Endodermal cell (in vitro differentiated cells): ENCODE measurements around the gene CIAO2B. TPM values are rescaled to one million over a fixed set of nuclear protein-coding genes. Genes with fewer than 3 reads are reported as not detected.

ENCODE experiments used
- DNase-seq: peaks from one replicate; pipeline ENCODE4 v3.0.0-alpha.2; 2017
- H3K27ac ChIP-seq: 2 replicates; pipeline ENCODE4 v1.5.1; 2013; ENCODE audit warnings: mild to moderate bottlenecking, low read depth, low read length, moderate library complexity
- H3K27me3 ChIP-seq: 2 replicates; pipeline ENCODE4 v1.6.1; 2013; ENCODE audit warnings: mild to moderate bottlenecking, low read length, moderate library complexity; ENCODE audit not compliant: insufficient read depth, control insufficient read depth, poor library complexity, severe bottlenecking
- H3K36me3 ChIP-seq: 2 replicates; pipeline ENCODE4 v1.7.0; 2013; ENCODE audit warnings: mild to moderate bottlenecking, low read length, moderate library complexity; ENCODE audit not compliant: control insufficient read depth, insufficient read depth
- H3K4me1 ChIP-seq: one replicate; pipeline ENCODE4 v1.7.0; 2013; ENCODE audit warnings: low read length; ENCODE audit not compliant: control insufficient read depth, insufficient read depth
- H3K4me3 ChIP-seq: 2 replicates; pipeline ENCODE4 v1.5.1; 2013; ENCODE audit warnings: mild to moderate bottlenecking, low read length, moderate library complexity
- H3K9ac ChIP-seq: 2 replicates; pipeline ENCODE4 v1.6.1; 2013; ENCODE audit warnings: mild to moderate bottlenecking, low read length, moderate library complexity; ENCODE audit not compliant: poor library complexity, severe bottlenecking; ENCODE audit errors: extremely low read depth
- H3K9me3 ChIP-seq: 2 replicates; pipeline ENCODE4 v1.6.1; 2013; ENCODE audit warnings: mild to moderate bottlenecking, low read length, moderate library complexity; ENCODE audit not compliant: control insufficient read depth
- H3K27ac Mint-ChIP-seq: 2 replicates; pipeline ENCODE4 v1.8.0; 2020; ENCODE audit warnings: mixed read lengths
- H3K27me3 Mint-ChIP-seq: 2 replicates; pipeline ENCODE4 v1.8.0; 2021; ENCODE audit warnings: mild to moderate bottlenecking, mixed read lengths; ENCODE audit not compliant: insufficient read depth
- H3K36me3 Mint-ChIP-seq: 2 replicates; pipeline ENCODE4 v1.8.0; 2020; ENCODE audit warnings: low read depth, mixed read lengths
- H3K4me1 Mint-ChIP-seq: 2 replicates; pipeline ENCODE4 v1.8.0; 2020; ENCODE audit warnings: mixed read lengths
- H3K4me3 Mint-ChIP-seq: 2 replicates; pipeline ENCODE4 v1.8.0; 2020; ENCODE audit warnings: mild to moderate bottlenecking, moderate library complexity, mixed read lengths
- H3K9me3 Mint-ChIP-seq: 2 replicates; pipeline ENCODE4 v1.8.0; 2020; ENCODE audit warnings: mild to moderate bottlenecking, mixed read lengths
- WGBS, 2 experiments: methylation state at CpG; one replicate each; pipeline versions ENCODE4 v1.1.5 to v1.1.7; 2013; ENCODE audit warnings: missing lambda C conversion rate in 2 of 2, mixed read lengths in 1 of 2; ENCODE audit not compliant: insufficient coverage in 1 of 2, insufficient read length in 1 of 2; 5-methylcytosine and 5-hydroxymethylcytosine counted together
- total RNA-seq, 2 donors: library from RNA; stranded (reverse); fragmentation: NEBNext Ultra II Directional in 1 of 2; extraction: Animal tissue kit (Norgen Biotek cat#: 25700) in 1 of 2; gene quantifications; 2 replicates in 1 of 2; 3 replicates in 1 of 2; pipeline ENCODE4 v1.2.1, GENCODE V29; 2021
- TF ChIP-seq, protein P1 (sequence below): fragments of 200-600 bp; sonication (generic); conservative IDR thresholded peaks from 2 replicates; pipeline ENCODE4 v1.5.0; 2021; ENCODE audit warnings: antibody characterized with exemption, mild to moderate bottlenecking

Gene CIAO2B
- total RNA-seq, 2 donors from 2014 or later = 70.2 to 87.7 TPM

DNA sequence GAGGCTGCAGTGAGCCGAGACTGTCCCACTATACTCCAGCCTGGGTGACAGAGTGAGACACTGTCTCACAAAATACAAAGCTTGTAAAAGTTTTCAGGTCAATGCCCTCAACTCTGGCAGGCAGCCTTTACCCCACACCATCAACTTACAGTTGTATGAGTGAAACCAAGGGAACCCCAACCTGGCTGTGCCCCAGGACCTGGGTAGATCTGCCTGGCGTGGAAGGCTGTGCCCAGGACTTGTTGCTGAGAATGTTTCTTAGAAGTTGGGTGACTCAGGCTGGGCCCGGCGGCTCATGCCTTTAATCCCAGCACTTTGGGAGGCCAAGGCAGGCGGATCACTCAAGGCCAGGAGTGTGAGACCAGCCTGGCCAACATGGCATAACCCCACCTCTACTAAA lies 34.6 kb upstream of the CIAO2B start:
- Mint-ChIP-seq H3K4me3 (no peak overlapping the region), H3K36me3 (no peaks in the 10 kb centered on the region), H3K27ac (no peak overlapping the region), H3K27me3 (peaks cover 10% of the 10 kb centered on the region), H3K4me1 (no peaks in the 10 kb centered on the region), H3K9me3 (no peaks in the 10 kb centered on the region)
- no peak for DNase-seq
- H3K27me3 ChIP-seq = no peaks in the 10 kb centered on the region
- H3K4me1 ChIP-seq = no peaks in the 10 kb centered on the region
- H3K27ac ChIP-seq = no peak overlapping the region
- TF ChIP-seq, protein P1, sequence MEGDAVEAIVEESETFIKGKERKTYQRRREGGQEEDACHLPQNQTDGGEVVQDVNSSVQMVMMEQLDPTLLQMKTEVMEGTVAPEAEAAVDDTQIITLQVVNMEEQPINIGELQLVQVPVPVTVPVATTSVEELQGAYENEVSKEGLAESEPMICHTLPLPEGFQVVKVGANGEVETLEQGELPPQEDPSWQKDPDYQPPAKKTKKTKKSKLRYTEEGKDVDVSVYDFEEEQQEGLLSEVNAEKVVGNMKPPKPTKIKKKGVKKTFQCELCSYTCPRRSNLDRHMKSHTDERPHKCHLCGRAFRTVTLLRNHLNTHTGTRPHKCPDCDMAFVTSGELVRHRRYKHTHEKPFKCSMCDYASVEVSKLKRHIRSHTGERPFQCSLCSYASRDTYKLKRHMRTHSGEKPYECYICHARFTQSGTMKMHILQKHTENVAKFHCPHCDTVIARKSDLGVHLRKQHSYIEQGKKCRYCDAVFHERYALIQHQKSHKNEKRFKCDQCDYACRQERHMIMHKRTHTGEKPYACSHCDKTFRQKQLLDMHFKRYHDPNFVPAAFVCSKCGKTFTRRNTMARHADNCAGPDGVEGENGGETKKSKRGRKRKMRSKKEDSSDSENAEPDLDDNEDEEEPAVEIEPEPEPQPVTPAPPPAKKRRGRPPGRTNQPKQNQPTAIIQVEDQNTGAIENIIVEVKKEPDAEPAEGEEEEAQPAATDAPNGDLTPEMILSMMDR = no peak
- 83 to 87% methylated on average over 4 to 5 of the region's 5 CpGs for WGBS, 2 experiments
- H3K4me3 ChIP-seq = no peak overlapping the region
- H3K9me3 ChIP-seq = no peaks in the 10 kb centered on the region
- no peak overlapping the region for H3K9ac ChIP-seq
- no peaks in the 10 kb centered on the region for H3K36me3 ChIP-seq

DNA sequence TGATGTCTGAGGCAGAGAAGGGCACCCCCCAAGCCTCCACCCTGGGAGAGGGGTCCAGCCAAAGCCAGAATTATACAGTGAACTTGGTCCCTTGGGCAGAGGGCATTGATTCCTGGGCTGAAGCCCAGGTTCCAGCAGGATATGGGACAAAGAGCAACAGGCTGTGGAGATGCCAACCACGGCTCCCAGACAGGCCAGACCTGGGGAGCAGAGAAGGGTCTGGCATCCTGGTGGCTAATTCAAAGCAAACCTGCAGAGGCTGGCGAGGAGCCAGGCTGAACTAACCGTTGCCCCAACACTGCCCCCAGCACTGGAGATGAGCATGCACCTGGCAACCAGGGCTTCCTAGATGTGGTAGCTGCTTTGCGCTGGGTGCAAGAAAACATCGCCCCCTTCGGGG lies 29.8 kb upstream of the CIAO2B start:
- H3K4me1 ChIP-seq = no peaks in the 10 kb centered on the region
- peaks cover 13% of the 10 kb centered on the region for H3K27me3 Mint-ChIP-seq
- 84 to 86% methylated on average over 5 to 6 of the region's 6 CpGs for WGBS, 2 experiments
- TF ChIP-seq, protein P1 = no peak
- no peak overlapping the region for H3K9ac ChIP-seq
- DNase-seq = no peak
- no peak overlapping the region for H3K27ac ChIP-seq
- H3K4me3 ChIP-seq = no peak overlapping the region
- H3K27me3 ChIP-seq = no peaks in the 10 kb centered on the region
- no peaks in the 10 kb centered on the region for H3K36me3 Mint-ChIP-seq
- H3K36me3 ChIP-seq = no peaks in the 10 kb centered on the region
- no peak overlapping the region for H3K4me3 Mint-ChIP-seq
- peaks cover 6% of the 10 kb centered on the region for H3K4me1 Mint-ChIP-seq
- no peaks in the 10 kb centered on the region for H3K9me3 Mint-ChIP-seq
- no peak overlapping the region for H3K27ac Mint-ChIP-seq
- H3K9me3 ChIP-seq = no peaks in the 10 kb centered on the region

DNA sequence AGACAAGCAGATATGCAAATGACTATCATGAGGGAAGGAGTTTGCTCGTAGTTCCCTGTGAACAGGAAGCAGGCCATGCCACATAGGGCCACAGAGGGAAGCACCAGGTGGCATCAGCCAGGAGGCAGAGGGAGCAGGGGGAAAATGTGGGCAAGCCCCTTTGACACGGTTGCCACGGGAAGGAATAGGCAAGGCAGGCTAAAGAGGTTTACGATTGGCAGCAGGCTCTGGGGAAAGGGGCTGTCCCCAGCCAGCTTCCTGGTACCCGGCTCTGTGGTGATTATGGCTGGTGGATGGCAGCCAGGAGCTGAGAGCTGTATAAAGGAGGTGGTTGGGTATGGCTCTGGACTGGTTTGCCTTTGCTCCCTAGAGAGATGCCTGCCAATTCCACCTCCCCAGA lies 27.7 kb upstream of the CIAO2B start:
- Mint-ChIP-seq H3K27ac (no peak overlapping the region), H3K9me3 (no peaks in the 10 kb centered on the region), H3K4me3 (no peak overlapping the region), H3K4me1 (peaks cover 6% of the 10 kb centered on the region), H3K27me3 (peaks cover 26% of the 10 kb centered on the region), H3K36me3 (no peaks in the 10 kb centered on the region)
- no peak overlapping the region for H3K27ac ChIP-seq
- no peaks in the 10 kb centered on the region for H3K4me1 ChIP-seq
- no peak overlapping the region for H3K4me3 ChIP-seq
- no peak for DNase-seq
- H3K36me3 ChIP-seq = no peaks in the 10 kb centered on the region
- TF ChIP-seq, protein P1 = no peak
- H3K27me3 ChIP-seq = no peaks in the 10 kb centered on the region
- 88 to 89% methylated on average over 3 to 5 of the region's 5 CpGs for WGBS, 2 experiments
- no peaks in the 10 kb centered on the region for H3K9me3 ChIP-seq
- H3K9ac ChIP-seq = no peak overlapping the region
